Naive thymus-derived CD8-positive, alpha-beta T cell (primary cell): ENCODE data around the gene TMEM8B. TPM values are rescaled to one million over a fixed set of nuclear protein-coding genes. Genes with fewer than 3 reads are reported as not detected.
A peak's percentile ranks its signal among the peaks of the same experiment; 100 is the strongest.

Experiments
- ATAC-seq, 2 donors: fragments of 150-1000 bp; cut with Tn5 transposase in 1 of 2; sonication (Bioruptor Pico), chemical (Tn5 transposase) in 1 of 2; 1 replicate in 1 of 2; 2 replicates in 1 of 2; pipeline ENCODE4 v1.10.0; 2021; ENCODE audit warnings: mild to moderate bottlenecking in 2 of 2, moderate library complexity in 2 of 2
- POLR2A ChIA-PET: fragments of 350-600 bp; sonication (Branson Sonifier 250); formaldehyde crosslinking; loops from one replicate; lab custom pipeline; 2021; ENCODE audit warnings: antibody characterized with exemption; lab: Charles Lee
- DNase-seq, 10 donors: peaks; one replicate each; pipeline versions ENCODE4 v3.0.0 to v3.0.0-alpha.2; 2020 to 2022
- H3K27ac Mint-ChIP-seq, 10 donors: one replicate each; pipeline ENCODE4 v1.8.0; 2020 to 2022; ENCODE audit warnings: mild to moderate bottlenecking in 10 of 10, mixed read lengths in 10 of 10, moderate library complexity in 4 of 10, inconsistent platforms in 1 of 10
- H3K27me3 Mint-ChIP-seq, 5 donors: one replicate each; pipeline ENCODE4 v1.8.0; 2021 to 2022; ENCODE audit warnings: mixed read lengths in 5 of 5
- H3K36me3 Mint-ChIP-seq, 3 donors: one replicate each; pipeline ENCODE4 v1.8.0; 2020 to 2022; ENCODE audit warnings: mixed read lengths in 3 of 3, mild to moderate bottlenecking in 2 of 3, inconsistent platforms in 1 of 3
- H3K4me1 Mint-ChIP-seq, 4 donors: one replicate each; pipeline ENCODE4 v1.8.0; 2021 to 2022; ENCODE audit warnings: mixed read lengths in 4 of 4
- H3K4me3 Mint-ChIP-seq, 10 donors: one replicate each; pipeline ENCODE4 v1.8.0; 2020 to 2022; ENCODE audit warnings: mild to moderate bottlenecking in 10 of 10, mixed read lengths in 10 of 10, moderate library complexity in 6 of 10, inconsistent platforms in 1 of 10
- H3K9me3 Mint-ChIP-seq, 9 donors: one replicate each; pipeline ENCODE4 v1.8.0; 2020 to 2022; ENCODE audit warnings: mixed read lengths in 9 of 9, mild to moderate bottlenecking in 3 of 9, inconsistent platforms in 1 of 9, moderate library complexity in 1 of 9
- polyA plus RNA-seq, 3 donors: library from polyadenylated mRNA; unstranded; fragments of 300-500 nt; fragmentation: Illumina TruSeq; gene quantifications; one replicate each; pipeline ENCODE4 v1.2.3, GENCODE V29; 2021
- total RNA-seq, 8 experiments: library from RNA in 2 of 8; stranded (reverse) in 2 of 8; gene quantifications; one replicate each; pipeline ENCODE4 v1.2.3 and lab custom pipeline; 2021 to 2026

Gene TMEM8B
- total and polyA plus RNA-seq, 5 experiments from 2014 or later: 1.5 to 10.2 (median 2.4) TPM

- H3K4me1 Mint-ChIP-seq: peaks cover 2 to 10% (median 8%) of the 10 kb centered on the region in 4 donors
- peak overlapping the region in 2 of 10 donors; percentile 13 to 63 for H3K27ac Mint-ChIP-seq
- H3K4me3 Mint-ChIP-seq: no peak overlapping the region
- no peaks in the 10 kb centered on the region for H3K36me3 Mint-ChIP-seq
- H3K9me3 Mint-ChIP-seq: no peaks in the 10 kb centered on the region
- H3K27me3 Mint-ChIP-seq: peaks cover 9 to 36% (median 27%) of the 10 kb centered on the region in 5 donors
- DNase-seq: peak in 1 of 10 donors; percentile 14
- no peak for ATAC-seq
- POLR2A ChIA-PET: no interaction called here
Observed at GRCh38 chr9:35861161-35861897, 32.3 kb downstream of the TMEM8B start.

- DNase-seq (no peak), ATAC-seq (no peak)
- H3K27ac Mint-ChIP-seq: no peak overlapping the region
- no peaks in the 10 kb centered on the region for H3K9me3 Mint-ChIP-seq
- peaks cover 2 to 10% (median 6%) of the 10 kb centered on the region in 4 donors for H3K4me1 Mint-ChIP-seq
- H3K36me3 Mint-ChIP-seq: no peaks in the 10 kb centered on the region
- POLR2A ChIA-PET: no interaction called here
- peaks cover 9 to 37% (median 28%) of the 10 kb centered on the region in 5 donors for H3K27me3 Mint-ChIP-seq
- no peak overlapping the region for H3K4me3 Mint-ChIP-seq
Observed at GRCh38 chr9:35862328-35862727, 33.3 kb downstream of the TMEM8B start.

- no peak overlapping the region for H3K27ac Mint-ChIP-seq
- no peaks in the 10 kb centered on the region for H3K36me3 Mint-ChIP-seq
- no peaks in the 10 kb centered on the region for H3K9me3 Mint-ChIP-seq
- POLR2A ChIA-PET: no interaction called here
- no peak overlapping the region for H3K4me3 Mint-ChIP-seq
- DNase-seq: no peak
- H3K4me1 Mint-ChIP-seq: peaks cover 2 to 9% (median 5%) of the 10 kb centered on the region in 4 donors
- no peak for ATAC-seq
- H3K27me3 Mint-ChIP-seq: peaks cover 9 to 50% (median 36%) of the 10 kb centered on the region in 5 donors
Observed at GRCh38 chr9:35863583-35863982, 34.6 kb downstream of the TMEM8B start.

- H3K27me3 Mint-ChIP-seq: peaks cover 9 to 59% (median 46%) of the 10 kb centered on the region in 5 donors
- H3K9me3 Mint-ChIP-seq: no peaks in the 10 kb centered on the region
- DNase-seq: no peak
- no peak for ATAC-seq
- H3K4me3 Mint-ChIP-seq: no peak overlapping the region
- no peaks in the 10 kb centered on the region for H3K36me3 Mint-ChIP-seq
- H3K4me1 Mint-ChIP-seq: peaks cover 0 to 4% (median 0%) of the 10 kb centered on the region in 4 donors
- POLR2A ChIA-PET: no interaction called here
- no peak overlapping the region for H3K27ac Mint-ChIP-seq
Observed at GRCh38 chr9:35864695-35865255, 35.7 kb downstream of the TMEM8B start.

GRCh38 chr9:35867538-35867937, 38.5 kb downstream of the TMEM8B start:
- Mint-ChIP-seq H3K4me1 (no peaks in the 10 kb centered on the region), H3K36me3 (no peaks in the 10 kb centered on the region), H3K9me3 (no peaks in the 10 kb centered on the region), H3K27me3 (peaks cover 6 to 43% (median 38%) of the 10 kb centered on the region in 5 donors), H3K27ac (no peak overlapping the region), H3K4me3 (no peak overlapping the region)
- POLR2A ChIA-PET: no interaction called here
- DNase-seq (no peak), ATAC-seq (no peak)

GRCh38 chr9:35868933-35869332, 39.9 kb downstream of the TMEM8B start:
- no peak for DNase-seq
- no peak overlapping the region for H3K4me3 Mint-ChIP-seq
- H3K36me3 Mint-ChIP-seq: no peaks in the 10 kb centered on the region
- H3K9me3 Mint-ChIP-seq: no peaks in the 10 kb centered on the region
- POLR2A ChIA-PET: no interaction called here
- peaks cover 5 to 37% (median 34%) of the 10 kb centered on the region in 5 donors for H3K27me3 Mint-ChIP-seq
- H3K27ac Mint-ChIP-seq: no peak overlapping the region
- H3K4me1 Mint-ChIP-seq: no peaks in the 10 kb centered on the region
- ATAC-seq: no peak

GRCh38 chr9:35869621-35870216, 40.7 kb downstream of the TMEM8B start:
- DNase-seq (no peak), ATAC-seq (no peak)
- peak overlapping the region in 1 of 10 donors; percentile 85 for H3K27ac Mint-ChIP-seq
- H3K9me3 Mint-ChIP-seq: no peaks in the 10 kb centered on the region
- H3K36me3 Mint-ChIP-seq: no peaks in the 10 kb centered on the region
- H3K4me1 Mint-ChIP-seq: no peaks in the 10 kb centered on the region
- peaks cover 3 to 36% (median 28%) of the 10 kb centered on the region in 5 donors for H3K27me3 Mint-ChIP-seq
- no peak overlapping the region for H3K4me3 Mint-ChIP-seq
- POLR2A ChIA-PET: no interaction called here

- DNase-seq (no peak), ATAC-seq (no peak)
- no peaks in the 10 kb centered on the region for H3K9me3 Mint-ChIP-seq
- no peaks in the 10 kb centered on the region for H3K4me1 Mint-ChIP-seq
- peaks cover 1 to 32% (median 24%) of the 10 kb centered on the region in 5 donors for H3K27me3 Mint-ChIP-seq
- peak within 1 kb of the TSS in 1 of 10 donors; percentile 85 for H3K27ac Mint-ChIP-seq
- H3K4me3 Mint-ChIP-seq: no peak within 1 kb of the TSS
- no peaks in the 10 kb centered on the region for H3K36me3 Mint-ChIP-seq
- POLR2A ChIA-PET: no interaction called here
Observed at GRCh38 chr9:35870351-35870923, 41.4 kb downstream of the TMEM8B start, which contains the start of gene OR13J1. Gene OR13J1, minus strand, starts transcription at chr9:35870401. Its CDS starts 0 bp downstream, at chr9:35870401.

GRCh38 chr9:35871545-35871944, 42.5 kb downstream of the TMEM8B start:
- H3K27ac Mint-ChIP-seq: no peak overlapping the region
- H3K4me1 Mint-ChIP-seq: no peaks in the 10 kb centered on the region
- ATAC-seq: no peak
- H3K36me3 Mint-ChIP-seq: peaks cover 0 to 1% (median 0%) of the 10 kb centered on the region in 3 donors
- POLR2A ChIA-PET: no interaction called here
- no peak overlapping the region for H3K4me3 Mint-ChIP-seq
- peaks cover 0 to 1% (median 0%) of the 10 kb centered on the region in 9 donors for H3K9me3 Mint-ChIP-seq
- no peak for DNase-seq
- H3K27me3 Mint-ChIP-seq: peaks cover 0 to 23% (median 18%) of the 10 kb centered on the region in 5 donors

GRCh38 chr9:35872505-35872904, 43.5 kb downstream of the TMEM8B start:
- peaks cover 3 to 20% (median 18%) of the 10 kb centered on the region in 5 donors for H3K27me3 Mint-ChIP-seq
- peaks cover 0 to 9% (median 5%) of the 10 kb centered on the region in 3 donors for H3K36me3 Mint-ChIP-seq
- H3K4me3 Mint-ChIP-seq: no peak overlapping the region
- POLR2A ChIA-PET: no interaction called here
- no peak overlapping the region for H3K27ac Mint-ChIP-seq
- no peak for ATAC-seq
- DNase-seq: no peak
- no peaks in the 10 kb centered on the region for H3K4me1 Mint-ChIP-seq
- peaks cover 3 to 11% (median 5%) of the 10 kb centered on the region in 9 donors for H3K9me3 Mint-ChIP-seq

GRCh38 chr9:35882263-35882848, 53.3 kb downstream of the TMEM8B start:
- peaks cover 3 to 13% (median 8%) of the 10 kb centered on the region in 5 donors for H3K27me3 Mint-ChIP-seq
- H3K4me1 Mint-ChIP-seq: no peaks in the 10 kb centered on the region
- ATAC-seq (peak; percentile 55 to 78), DNase-seq (peak; percentile 60 to 89 (median 76))
- H3K36me3 Mint-ChIP-seq: peaks cover 0 to 12% (median 7%) of the 10 kb centered on the region in 3 donors
- no peak overlapping the region for H3K27ac Mint-ChIP-seq
- H3K9me3 Mint-ChIP-seq: peaks cover 4 to 18% (median 9%) of the 10 kb centered on the region in 9 donors
- H3K4me3 Mint-ChIP-seq: no peak overlapping the region
- POLR2A ChIA-PET: interaction anchor here (0.9 to 1.3 kb wide), 4 partner anchors 53 to 94 kb away, joined by 3 read pairs; partner anchors contain the start of genes FAM221B and TMEM8B

GRCh38 chr9:35882996-35883395, 54.0 kb downstream of the TMEM8B start:
- Mint-ChIP-seq H3K4me1 (no peaks in the 10 kb centered on the region), H3K9me3 (peaks cover 0 to 11% (median 3%) of the 10 kb centered on the region in 9 donors), H3K27ac (no peak overlapping the region), H3K4me3 (no peak overlapping the region), H3K27me3 (peaks cover 0 to 13% (median 8%) of the 10 kb centered on the region in 5 donors), H3K36me3 (peaks cover 0 to 5% (median 1%) of the 10 kb centered on the region in 3 donors)
- ATAC-seq (no peak), DNase-seq (no peak)
- POLR2A ChIA-PET: no interaction called here
